GF-D8 (cell line): Measurements from ENCODE around the gene NCBP3.
A peak's percentile ranks its signal among the peaks of the same experiment; 100 is the strongest.

Source experiments
- DNase-seq: peaks from one replicate; lab custom pipeline; 2025; lab: John Stamatoyannopoulos, UW

Gene NCBP3, protein sequence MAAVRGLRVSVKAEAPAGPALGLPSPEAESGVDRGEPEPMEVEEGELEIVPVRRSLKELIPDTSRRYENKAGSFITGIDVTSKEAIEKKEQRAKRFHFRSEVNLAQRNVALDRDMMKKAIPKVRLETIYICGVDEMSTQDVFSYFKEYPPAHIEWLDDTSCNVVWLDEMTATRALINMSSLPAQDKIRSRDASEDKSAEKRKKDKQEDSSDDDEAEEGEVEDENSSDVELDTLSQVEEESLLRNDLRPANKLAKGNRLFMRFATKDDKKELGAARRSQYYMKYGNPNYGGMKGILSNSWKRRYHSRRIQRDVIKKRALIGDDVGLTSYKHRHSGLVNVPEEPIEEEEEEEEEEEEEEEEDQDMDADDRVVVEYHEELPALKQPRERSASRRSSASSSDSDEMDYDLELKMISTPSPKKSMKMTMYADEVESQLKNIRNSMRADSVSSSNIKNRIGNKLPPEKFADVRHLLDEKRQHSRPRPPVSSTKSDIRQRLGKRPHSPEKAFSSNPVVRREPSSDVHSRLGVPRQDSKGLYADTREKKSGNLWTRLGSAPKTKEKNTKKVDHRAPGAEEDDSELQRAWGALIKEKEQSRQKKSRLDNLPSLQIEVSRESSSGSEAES

DNA sequence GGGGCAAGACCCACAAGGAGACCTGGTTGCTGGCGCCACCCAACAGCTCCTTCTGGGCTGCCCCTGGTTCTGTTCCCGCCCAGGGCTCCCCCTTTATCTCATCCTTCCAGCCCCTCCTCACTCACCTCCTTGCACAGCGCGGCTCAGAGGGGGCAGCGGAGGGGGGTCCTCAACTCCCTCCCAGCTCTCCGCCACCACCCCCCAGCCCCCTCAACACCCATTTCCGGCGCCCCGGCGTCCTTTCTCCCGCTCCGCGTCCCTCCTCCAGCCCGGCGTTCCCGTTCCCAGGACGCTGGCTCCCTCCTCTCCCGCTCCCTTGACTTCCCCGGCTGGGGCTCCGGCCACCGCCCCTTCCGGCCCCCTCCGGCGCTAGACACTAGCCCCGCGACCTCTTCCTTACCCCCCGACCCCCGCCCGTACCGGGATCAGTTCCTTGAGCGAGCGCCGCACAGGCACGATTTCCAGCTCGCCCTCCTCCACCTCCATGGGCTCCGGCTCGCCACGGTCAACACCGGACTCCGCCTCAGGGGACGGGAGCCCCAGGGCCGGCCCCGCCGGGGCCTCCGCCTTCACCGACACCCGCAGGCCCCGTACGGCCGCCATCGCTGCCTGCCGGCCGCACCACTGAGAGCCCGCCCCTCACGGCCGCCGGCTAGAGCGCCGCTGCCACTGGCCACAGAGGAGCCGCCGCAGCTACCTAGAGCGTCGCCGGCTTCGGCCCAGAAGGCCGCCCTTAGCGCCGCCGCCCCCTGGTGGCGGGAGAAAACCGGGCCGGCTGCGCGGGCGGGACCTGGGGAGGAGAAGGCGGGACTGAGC is at the start of gene NCBP3:
Gene NCBP3 (minus strand): TSS at position 626 of the 816 bp plus-strand sequence. CDS start 23 bp downstream, at position 603.
- DNase-seq: peak; percentile 34

DNA sequence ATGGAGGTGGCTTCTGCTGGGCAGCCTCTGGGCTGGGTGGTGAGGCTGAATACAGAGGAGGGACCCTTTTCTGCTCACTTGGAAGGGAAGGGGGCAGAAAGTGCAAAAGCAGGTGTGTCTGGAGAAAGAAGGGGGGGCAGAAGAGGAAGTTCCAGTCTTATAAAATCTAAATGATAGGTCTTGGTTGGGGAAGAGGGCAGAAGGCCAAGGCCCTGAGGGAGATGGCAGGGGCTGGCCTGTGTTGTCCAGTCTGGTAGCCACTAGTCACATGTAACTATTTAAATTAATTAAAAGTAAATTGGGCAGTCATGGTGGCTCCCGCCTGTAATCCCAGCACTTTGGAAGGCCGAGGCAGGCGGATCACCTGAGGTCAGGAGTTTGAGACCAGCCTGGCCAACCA is 49.3 kb upstream of the NCBP3 start:
- no peak for DNase-seq

DNA sequence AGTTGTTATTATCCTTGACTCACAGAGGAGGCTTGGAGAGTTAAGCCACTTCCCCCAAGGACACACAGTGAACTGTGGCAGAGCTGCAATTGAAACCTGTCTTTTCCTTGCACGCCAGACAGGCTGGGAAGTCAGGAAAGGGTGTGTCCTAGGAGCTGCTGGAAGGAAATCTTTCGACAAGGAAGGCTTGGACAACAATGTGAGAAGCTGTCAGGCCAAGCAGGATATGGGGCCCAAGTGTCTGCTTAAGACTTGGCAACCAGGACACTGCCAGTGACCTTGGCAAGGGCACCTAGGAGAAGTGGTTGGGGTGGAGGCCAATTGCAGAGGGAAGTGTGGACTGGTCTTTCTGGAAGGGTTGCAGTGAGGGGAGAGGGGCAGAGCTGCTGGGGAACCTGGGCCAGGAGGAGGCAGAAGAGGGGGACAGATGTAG is 48.9 kb upstream of the NCBP3 start:
- no peak for DNase-seq

DNA sequence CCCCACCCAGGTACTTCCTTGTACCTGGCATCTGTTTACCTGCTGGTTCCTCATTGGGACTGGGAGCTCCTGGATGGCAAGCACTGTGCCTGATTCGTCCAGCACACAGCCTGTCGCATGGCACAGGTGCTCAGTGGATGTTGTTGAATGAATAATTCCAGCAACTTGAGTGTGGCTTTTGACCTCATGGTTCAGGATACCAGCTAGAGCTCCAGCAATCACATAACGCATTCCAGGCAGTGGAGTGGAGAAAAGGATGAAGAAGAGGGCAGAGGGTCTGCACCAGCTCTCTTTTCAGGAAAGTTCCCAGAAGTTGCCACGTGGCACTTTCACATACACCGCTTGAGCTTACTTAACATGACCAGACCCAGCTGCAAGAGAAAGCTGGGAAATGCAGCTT is 48.1 kb upstream of the NCBP3 start:
- DNase-seq: no peak

DNA sequence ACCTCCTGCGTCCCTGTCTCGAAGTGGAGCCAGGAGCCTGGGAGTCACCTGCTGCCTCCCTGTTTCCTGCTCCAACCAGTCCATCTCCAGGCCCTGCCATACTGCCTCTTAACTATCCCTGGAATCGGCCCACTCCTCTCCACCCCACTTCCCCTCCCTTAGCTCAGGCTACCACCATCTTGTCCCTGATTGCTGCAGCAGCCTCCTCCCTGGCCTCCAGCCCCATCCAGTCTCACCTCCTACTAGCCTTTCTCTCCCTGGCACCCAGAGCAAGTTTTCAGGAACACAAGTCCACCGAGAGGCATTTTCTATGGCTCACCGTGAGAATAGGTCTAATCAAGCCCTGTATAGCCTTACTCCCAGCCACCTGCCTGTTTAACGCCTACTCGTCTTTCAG is 47.7 kb upstream of the NCBP3 start:
- no peak for DNase-seq

DNA sequence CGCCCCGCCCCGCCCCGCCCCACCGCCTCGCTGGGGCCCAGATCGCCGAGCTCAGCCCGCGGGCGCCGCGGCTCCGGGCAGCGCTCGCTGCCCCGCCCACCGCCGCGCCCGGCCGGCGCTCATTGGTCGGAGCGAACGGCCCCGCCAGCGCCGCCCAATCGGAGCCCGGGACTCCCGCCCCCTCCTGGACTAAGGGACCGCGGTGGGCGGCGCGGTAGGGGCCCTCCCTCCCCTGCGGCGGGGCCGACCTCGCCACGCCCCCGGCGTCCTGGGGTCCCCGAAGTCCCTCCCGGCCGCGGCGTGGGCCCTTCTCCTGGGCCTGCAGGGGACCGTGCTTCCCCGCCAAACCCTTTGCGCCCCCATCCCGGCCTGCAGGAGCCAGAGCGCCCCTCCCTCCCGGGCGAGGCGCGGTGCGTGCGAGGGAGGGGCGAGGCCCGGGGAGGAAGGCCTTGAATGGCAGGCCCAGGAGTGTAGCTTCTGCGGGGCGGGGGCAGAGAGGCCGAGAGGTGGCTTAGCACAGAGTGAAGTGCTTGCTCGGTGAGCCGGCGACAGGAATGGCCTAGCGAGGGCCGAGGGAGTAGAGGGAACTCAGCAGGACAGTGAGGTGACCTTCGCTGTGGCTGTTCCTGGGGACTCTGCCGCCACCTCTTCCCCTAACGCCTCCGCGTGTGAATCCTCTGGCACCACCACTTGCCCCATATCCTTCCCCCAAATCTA is 47.1 kb upstream of the NCBP3 start, which contains the start of gene CAMKK1:
Gene CAMKK1 (minus strand): TSS at position 51 of the 717 bp plus-strand sequence. CDS start 7,366 bp downstream, outside the sequence.
- peak; percentile 13 for DNase-seq

DNA sequence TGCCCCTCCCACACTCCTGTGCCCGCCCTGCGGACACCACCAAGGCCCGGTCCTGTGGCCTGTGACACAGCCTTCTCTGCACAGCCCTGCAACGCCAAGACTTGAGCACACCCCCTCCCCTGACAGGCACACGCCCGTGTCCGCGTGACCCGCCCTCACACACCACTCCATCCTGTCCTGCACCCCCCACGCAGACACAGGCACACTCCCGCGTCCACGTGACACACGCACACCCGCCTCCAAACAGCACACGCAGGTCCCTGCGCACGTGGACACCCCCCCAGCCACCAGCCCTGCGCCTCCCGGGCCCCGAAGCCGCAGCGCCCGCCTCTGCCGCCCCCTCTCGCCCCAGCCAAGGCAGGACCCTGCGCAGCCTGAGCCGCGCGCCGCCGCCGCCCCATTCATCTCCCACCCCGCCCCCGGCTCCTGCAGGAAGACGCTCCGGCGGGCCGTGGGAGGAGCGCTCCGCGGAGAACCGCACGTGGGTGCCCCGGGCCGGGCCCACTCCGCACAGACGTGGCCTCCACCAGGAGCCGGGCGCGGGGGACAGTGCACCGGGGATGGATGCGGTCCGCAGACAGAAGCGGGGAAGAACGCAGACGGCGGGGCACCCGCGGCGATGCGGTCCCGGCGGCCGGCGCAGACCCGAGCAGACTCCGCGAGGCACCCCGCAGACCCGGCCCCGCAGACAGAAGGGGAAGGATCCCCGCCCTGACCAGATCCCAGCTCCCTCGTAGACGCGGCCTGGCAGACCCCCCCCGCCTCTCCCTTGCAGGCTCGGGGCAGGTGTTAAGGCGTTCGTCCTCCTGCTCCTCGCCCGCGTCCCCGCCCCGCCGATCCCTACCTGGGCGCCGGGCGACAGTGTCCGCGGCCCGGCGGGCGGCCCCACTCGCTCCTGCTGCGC is 46.3 kb upstream of the NCBP3 start:
- DNase-seq: peak; percentile 34

DNA sequence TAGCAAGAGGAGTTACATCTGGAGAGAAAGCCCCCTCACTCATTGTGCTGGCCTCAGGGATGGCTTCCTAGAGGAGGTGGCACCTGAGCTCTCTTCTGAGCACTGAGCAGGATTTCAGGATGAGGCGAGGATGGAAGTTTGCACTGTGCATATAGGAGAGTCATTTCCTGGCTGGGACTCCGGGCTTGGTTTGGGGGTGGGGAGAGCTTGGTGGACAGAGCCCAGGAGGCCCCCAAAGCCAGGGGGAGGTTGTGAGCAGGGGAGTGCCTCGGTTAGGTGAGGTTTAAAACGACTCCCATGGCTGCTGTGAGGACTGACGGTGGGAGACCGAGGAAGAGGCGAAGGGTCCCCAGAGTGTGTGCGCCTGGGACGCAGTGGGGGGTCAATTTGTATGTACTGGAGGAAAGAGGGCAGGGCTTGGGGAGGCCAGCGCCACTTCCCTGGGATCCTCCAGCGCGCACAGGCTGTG is 45.6 kb upstream of the NCBP3 start:
- no peak for DNase-seq

DNA sequence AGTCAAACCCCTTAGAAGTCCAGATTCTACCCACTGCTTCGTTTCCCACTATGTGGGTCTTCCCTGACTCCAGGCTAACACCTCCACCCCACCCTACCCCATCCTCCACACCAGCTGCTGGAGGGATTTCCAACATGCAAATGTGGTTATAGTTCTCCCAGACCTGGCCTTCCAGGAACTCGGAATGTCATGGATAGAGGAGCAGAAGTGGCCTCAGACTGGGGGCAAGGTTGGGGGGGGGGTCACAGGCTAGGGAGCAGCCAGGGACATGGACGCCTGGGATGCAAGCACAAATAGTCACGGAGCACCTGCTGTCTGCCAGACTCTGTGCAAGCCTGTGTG is 44.8 kb upstream of the NCBP3 start:
- no peak for DNase-seq

DNA sequence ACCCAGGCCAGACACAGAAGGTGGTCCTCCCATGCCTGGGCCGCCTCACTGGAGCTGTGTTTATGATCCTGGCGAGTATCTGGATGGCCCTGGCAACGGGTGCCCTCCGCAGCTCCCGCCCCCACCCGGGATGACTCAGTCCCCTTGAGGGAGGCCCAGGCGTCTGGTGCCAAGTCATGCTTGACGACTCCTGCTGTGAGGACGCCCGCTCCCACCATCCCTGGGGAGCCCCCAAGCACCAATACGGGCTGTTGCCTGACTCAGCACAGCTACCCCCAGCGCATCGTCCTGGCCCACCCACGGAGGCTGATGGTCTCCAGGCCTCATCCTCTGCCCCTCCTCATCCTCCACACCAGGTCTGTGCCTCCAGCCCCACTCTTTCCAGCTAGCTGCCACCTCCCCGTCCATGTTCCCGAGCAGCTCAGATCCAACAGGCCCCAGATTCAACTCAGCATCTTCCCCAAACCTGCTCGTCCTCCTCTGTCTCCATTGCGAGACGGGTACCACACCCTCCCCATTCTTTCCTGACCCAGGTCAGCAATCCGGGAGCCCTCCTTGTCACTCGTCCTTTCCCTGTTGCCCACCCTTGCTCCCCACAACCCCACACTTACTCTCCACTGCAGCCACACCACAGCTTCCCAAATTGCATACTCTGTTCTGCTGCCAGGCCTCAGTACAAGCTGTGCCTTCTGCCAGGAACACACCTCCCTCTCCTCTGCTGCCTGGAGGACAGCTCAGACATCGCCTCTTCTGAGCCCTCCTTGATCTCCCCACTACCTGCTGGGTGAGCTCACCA is 44.2 kb upstream of the NCBP3 start:
- no peak for DNase-seq

DNA sequence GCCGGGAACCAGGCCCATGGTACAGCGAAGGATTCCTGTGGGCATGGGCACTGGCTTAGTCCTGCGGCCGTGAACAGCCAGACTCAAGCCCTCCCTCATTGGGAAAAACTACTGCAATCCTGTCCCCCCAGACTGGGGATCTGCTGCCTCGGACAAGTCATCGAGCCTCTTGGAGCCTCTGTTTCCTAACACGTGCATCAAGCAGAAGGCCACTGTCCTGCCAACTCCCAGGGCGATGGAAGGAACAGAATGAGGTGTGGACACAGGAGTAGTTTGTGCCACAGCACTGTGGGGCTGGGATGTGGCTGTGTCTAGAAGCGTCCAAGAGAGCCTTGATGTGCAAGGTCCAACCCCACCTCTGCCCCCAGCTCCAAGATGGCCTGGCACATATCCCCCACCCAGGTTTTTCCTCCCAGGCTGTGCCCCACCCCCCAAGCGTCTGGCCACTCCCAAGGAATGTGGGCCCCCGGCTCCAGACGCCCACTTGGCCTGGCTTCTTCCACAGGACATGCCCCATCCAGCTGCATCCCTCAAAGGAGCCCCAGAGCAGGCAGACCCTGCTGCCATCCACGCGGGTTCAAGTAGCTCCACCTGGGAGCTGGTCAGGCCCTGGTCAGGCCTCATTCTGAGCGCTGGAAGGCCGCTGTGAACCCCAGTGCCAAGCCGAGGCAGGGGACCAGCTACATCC is 43.4 kb upstream of the NCBP3 start:
- no peak for DNase-seq

DNA sequence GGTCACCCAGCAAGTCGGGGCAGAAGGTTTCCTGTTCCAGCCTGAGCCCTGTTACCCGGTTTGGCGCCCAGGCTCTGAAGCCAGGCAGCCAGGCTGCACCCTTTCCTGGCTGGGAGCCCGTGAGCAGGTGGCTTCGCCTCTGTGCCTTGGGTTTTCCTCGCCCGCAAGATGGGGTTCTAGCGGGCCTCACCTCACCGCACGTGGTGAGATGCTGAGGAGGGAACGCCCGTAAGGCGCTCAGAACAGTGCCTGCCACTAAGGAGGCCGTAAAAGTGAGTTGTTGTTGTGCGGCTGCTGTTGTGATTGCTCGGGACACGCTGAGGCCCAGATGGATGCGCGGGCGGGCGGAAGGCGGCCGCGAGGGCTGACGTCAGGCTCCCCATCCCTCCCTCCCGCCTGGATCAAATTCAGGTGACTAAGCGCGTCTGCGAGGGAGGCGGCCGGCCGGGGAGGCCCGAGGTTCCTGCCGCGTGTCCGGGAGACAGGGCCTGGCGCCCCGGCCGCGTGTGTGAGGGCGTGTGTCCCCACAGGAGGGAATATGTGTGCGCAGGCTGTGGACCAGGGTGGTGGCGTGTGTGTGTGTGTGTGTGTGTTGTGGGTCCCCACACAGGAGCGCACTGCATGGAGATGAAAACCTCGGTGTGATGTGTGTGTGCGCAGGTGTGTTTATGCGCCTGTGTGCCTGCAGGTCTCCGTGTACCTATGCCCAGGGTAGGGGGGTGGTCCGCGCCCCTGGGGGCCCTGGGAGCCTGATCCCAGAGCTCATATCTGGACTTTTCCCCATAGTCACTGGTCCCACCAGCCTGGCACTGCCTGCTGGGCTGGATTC is 42.5 kb upstream of the NCBP3 start:
- no peak for DNase-seq

DNA sequence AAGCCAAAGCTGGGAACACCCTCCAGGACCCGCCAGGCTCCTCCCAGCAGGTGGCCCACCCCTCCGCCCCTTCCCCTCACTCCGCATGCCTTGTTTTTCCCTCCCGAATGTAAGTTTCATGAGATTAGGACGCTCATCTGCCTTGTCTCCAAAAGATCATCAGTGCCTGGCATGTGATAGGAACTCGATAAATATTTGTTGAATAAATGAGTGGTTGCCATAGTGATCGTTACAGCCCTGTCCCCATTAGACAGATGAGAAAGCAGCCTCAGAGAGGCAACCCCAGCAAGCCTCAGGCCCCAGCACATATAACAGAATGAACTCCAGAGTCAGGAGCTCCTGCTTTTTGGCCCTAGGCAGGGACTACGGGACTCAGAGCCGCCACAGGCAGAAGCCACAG is 41.8 kb upstream of the NCBP3 start:
- no peak for DNase-seq

DNA sequence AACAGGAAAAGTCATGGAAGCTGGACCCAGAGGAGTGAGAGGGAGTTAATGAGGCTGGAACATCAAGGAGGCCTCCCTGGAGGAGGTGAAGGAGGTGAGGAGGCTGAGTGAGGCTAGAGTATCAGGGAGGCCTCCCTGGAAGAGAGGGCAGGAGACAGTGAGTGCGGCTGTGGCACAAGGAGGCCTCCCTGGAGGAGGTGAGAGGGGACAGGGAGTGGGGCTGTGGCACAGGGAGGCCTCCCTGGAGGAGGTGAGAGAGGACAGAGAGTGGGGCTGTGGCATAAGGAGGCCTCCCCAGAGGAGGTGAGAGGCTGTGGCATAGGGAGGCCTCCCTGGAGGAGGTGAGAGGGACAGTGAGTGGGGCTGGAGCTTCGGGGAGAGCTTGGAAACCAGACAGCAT is 41.3 kb upstream of the NCBP3 start:
- DNase-seq: no peak

DNA sequence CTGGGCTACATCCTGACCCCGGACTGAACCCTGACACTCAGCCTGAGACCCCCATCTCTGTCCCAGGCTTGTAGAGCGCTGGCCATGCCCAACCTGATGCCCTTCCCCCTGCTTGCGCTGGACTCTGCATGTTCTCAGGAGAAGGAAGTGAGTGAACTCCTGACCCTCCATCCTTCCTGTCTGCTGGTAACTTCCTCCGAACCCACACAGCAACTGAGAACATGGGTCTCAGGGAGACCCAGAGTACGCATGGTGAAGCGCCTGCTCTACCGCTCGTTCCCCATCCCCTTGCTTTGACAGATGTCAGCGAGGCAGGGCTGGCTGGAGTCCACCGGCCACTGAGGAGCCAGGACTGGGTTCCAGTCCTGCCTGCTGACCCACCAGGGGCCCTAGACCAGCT is 40.7 kb upstream of the NCBP3 start:
- peak; percentile 41 for DNase-seq

DNA sequence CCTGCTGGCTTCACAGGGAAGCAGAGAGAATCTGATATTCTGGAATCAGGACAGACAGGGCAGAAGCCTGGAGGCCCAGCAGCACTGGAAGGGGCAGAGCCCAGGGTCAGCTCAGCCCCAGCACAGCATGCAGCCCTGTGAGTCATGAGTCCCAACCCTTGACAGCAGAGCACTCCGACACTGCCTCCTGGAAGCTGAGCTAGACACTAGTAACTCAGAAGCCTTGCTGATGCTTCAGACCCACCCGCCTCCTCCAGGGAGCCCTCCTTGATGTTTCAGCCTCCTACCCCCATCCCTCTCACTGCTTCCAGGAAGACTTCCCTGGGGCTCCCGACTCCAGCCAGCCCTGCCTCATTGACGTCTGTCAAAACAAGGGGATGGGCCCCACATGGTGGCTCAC is 39.9 kb upstream of the NCBP3 start:
- no peak for DNase-seq

DNA sequence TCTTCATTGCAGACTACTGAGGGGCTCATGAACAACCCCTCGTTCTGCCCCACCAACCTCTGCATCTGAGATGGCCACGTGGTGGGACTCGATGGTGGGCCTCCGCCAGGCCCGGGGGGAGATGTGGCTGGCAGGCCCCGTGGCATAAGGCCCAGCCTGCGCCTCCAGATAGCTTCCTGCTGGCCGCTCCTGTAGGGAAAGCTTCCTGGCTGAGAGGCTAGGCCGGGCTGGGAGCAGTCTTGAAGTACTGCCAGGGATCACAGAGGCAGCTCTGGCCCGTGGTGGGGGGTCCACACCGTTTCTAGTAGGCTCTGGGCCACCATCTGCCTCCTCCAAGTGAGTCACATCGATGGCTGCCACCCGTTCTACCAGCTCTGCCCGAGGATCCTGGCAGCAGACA is 39.2 kb upstream of the NCBP3 start:
- no peak for DNase-seq

DNA sequence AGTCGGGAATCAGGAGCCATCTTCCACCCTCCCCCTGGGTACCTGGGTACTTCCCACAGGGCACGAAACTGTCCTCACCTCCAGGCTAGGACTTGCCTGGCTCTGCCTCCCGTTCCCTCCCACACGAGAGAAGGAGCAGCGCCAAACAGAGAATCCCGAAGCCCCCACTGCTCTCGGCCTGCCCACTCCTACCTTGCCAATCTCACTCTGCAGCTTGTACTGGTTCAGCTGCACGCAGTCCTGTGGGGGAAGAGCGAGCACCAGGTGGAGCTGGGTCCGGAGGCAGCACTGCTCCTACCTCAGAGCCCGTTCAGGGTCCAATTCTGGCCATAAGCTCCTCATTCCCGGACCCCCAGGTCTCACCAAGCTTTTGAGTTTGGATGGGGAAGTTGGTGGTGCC is 38.1 kb upstream of the NCBP3 start:
- DNase-seq: no peak

DNA sequence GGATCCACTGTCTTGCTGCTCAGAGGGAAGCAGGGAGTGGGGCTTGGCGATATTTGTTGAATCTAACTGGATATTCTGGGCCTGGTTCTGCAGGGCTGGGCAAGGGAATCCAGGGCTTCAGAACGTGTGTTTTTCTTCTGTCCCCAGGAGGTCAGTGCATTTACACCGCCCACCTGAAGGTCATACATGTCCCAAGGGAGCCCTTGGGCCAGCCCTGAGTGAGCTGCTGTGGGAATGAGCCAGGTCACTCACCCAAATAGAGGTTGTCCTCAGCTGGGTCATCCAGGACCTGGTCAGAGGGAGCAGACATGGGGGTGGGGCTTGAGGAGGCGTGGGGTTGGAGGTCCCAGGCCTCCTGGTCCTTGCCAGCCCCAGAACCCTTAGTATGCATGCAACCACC is 36.2 kb upstream of the NCBP3 start:
- no peak for DNase-seq
